Endometrial microvascular endothelial cells (primary cell): ENCODE results near the gene BRAT1. TPM values are rescaled to one million over a fixed set of nuclear protein-coding genes. Genes with fewer than 3 reads are reported as not detected.

Experiments used
- in situ Hi-C: cut with HindIII; loops from 2 replicates; pipeline ENCODE4 v1.10.0; 2017; ENCODE audit warnings: low sequenced_read_pairs, low pct_unique_long_range_greater_than_20kb; ENCODE audit errors: inconsistent ontology term
- total RNA-seq: library from RNA; depleted of rRNA; stranded (reverse); fragments of >200 nt; gene quantifications from one replicate; pipeline ENCODE4 v1.2.3, GENCODE V29; 2015; ENCODE audit errors: inconsistent ontology term

BRAT1 gene
- total RNA-seq, 1 donor from 2014 or later, result 48.5 TPM

- in situ Hi-C loops, result no loop called here
Observed at GRCh38 chr7:2586326-2587020, 31.1 kb upstream of the BRAT1 start.

GRCh38 chr7:2585446-2585845, 30.1 kb upstream of the BRAT1 start:
- in situ Hi-C loops, result no loop called here

- in situ Hi-C loops, result no loop called here
Observed at GRCh38 chr7:2583798-2584580, 28.7 kb upstream of the BRAT1 start.

GRCh38 chr7:2582006-2582735, 26.8 kb upstream of the BRAT1 start:
- in situ Hi-C loops, result no loop called here

- in situ Hi-C loops, result no loop called here
Observed at GRCh38 chr7:2580636-2581035, 25.3 kb upstream of the BRAT1 start.

GRCh38 chr7:2577914-2578680, 22.8 kb upstream of the BRAT1 start:
- in situ Hi-C loops, result no loop called here

- in situ Hi-C loops, result no loop called here
Observed at GRCh38 chr7:2576742-2577491, 21.6 kb upstream of the BRAT1 start.

- in situ Hi-C loops, result no loop called here
Observed at GRCh38 chr7:2575733-2576340, 20.5 kb upstream of the BRAT1 start.

- in situ Hi-C loops, result no loop called here
Observed at GRCh38 chr7:2575046-2575732, 19.9 kb upstream of the BRAT1 start.

GRCh38 chr7:2573761-2574160, 18.4 kb upstream of the BRAT1 start:
- in situ Hi-C loops, result no loop called here

GRCh38 chr7:2572101-2572842, 16.9 kb upstream of the BRAT1 start:
- in situ Hi-C loops, result no loop called here

GRCh38 chr7:2571409-2571808, 16.1 kb upstream of the BRAT1 start:
- in situ Hi-C loops, result no loop called here

GRCh38 chr7:2570021-2570420, 14.7 kb upstream of the BRAT1 start:
- in situ Hi-C loops, result no loop called here

- in situ Hi-C loops, result no loop called here
Observed at GRCh38 chr7:2569421-2569820, 14.1 kb upstream of the BRAT1 start.

- in situ Hi-C loops, result no loop called here
Observed at GRCh38 chr7:2568521-2569223, 13.3 kb upstream of the BRAT1 start.

- in situ Hi-C loops, result no loop called here
Observed at GRCh38 chr7:2567679-2568278, 12.5 kb upstream of the BRAT1 start.
